Ovary (tissue), 9 donors: ENCODE results near the gene CD63. TPM values are rescaled to one million over a fixed set of nuclear protein-coding genes. Genes with fewer than 3 reads are reported as not detected.
A peak's percentile ranks its signal among the peaks of the same experiment; 100 is the strongest.

Experiments
- DNase-seq, 5 donors: peaks; one replicate each; pipeline ENCODE4 v3.0.0-alpha.2; 2019 to 2020
- H3K27ac ChIP-seq, 2 donors: fragments of 200-600 bp; one replicate each; pipeline versions ENCODE4 v1.5.1 to v1.8.0; 2019 to 2022
- H3K27me3 ChIP-seq: fragments of 200-600 bp; one replicate; pipeline ENCODE4 v1.8.0; 2022
- H3K36me3 ChIP-seq: fragments of 200-600 bp; sonication (generic); one replicate; pipeline ENCODE4 v1.5.1; 2019
- H3K4me1 ChIP-seq: one replicate; pipeline ENCODE4 v1.8.1; 2013; ENCODE audit warnings: mild to moderate bottlenecking, moderate library complexity; ENCODE audit not compliant: insufficient read depth
- H3K4me3 ChIP-seq: fragments of 200-600 bp; sonication (generic); one replicate; pipeline ENCODE4 v1.5.1; 2017
- H3K9me3 ChIP-seq, 2 donors: fragments of 200-600 bp in 1 of 2; sonication (generic) in 1 of 2; one replicate each; pipeline versions ENCODE4 v1.5.1 to v1.8.1; 2013 to 2019; ENCODE audit warnings: mild to moderate bottlenecking in 1 of 2, moderate library complexity in 1 of 2
- EP300 ChIP-seq: sonication (generic); formaldehyde crosslinking; IDR thresholded peaks from one replicate; pipeline ENCODE4 v1.6.1; 2017; ENCODE audit warnings: antibody characterized with exemption
- POLR2A ChIP-seq: fragments of 450-650 bp; IDR thresholded peaks from one replicate; pipeline ENCODE4 v1.6.1; 2017; ENCODE audit warnings: antibody characterized with exemption, mild to moderate bottlenecking, moderate library complexity
- WGBS, 3 donors: extraction: QIAGEN DNeasy Blood & Tissue Kit in 1 of 3; methylation state at CpG; one replicate each; pipeline versions ENCODE4 v1.1.5 to v1.1.7; 2013 to 2017; 5-methylcytosine and 5-hydroxymethylcytosine counted together
- intact Hi-C, 4 donors: fragments of 100-400 bp; cut with DNase I; formaldehyde crosslinking; loops; one replicate each; pipeline versions ENCODE4 v1.11.0 to v1.15.1; 2022 to 2023
- polyA plus RNA-seq, 2 donors: library from polyadenylated mRNA; stranded (reverse); fragments of 200-250 nt in 1 of 2; fragments of 350-450 nt in 1 of 2; fragmentation: Illumina TruSeq in 1 of 2; extraction: RNeasy Lipid Tissue Mini Kit (QIAGEN cat#74804) in 1 of 2; gene quantifications; one replicate each; pipeline ENCODE4 v1.2.3, GENCODE V29; 2013 to 2014
- total RNA-seq, 7 donors: library from RNA; depleted of rRNA in 2 of 7; stranded (reverse); fragments of >200 nt in 2 of 7; fragmentation: NEBNext Ultra II Directional in 3 of 7; extraction: Animal tissue kit (Norgen Biotek cat#: 25700) in 3 of 7; gene quantifications; one replicate each; pipeline versions ENCODE4 v1.1.0 to v1.2.4, GENCODE V29; 2016 to 2023
- TF ChIP-seq, protein P1 (sequence below), 3 donors: fragments of 450-650 bp in 2 of 3; fragments of 200-600 bp in 1 of 3; IDR thresholded peaks; one replicate each; pipeline versions ENCODE4 v1.5.1 to v1.8.0; 2016 to 2022; ENCODE audit warnings: antibody characterized with exemption in 3 of 3, mild to moderate bottlenecking in 1 of 3
- donor health status: DM: no; HTN: no; CAD: no; lungs with moderate emphysema.
- donor health status: DM: no; HTN: no; CAD: no.
- donor health status: Bipolar disorder and iron deficiency.
- donor health status: DM: yes; HTN: yes; CAD: no.
- donor health status: DM: no; HTN: no; CAD: no.
- donor health status: DM: yes; HTN: yes; CAD: no.

CD63 gene
- total and polyA plus RNA-seq, 9 donors = 406 to 1,943 (median 762) TPM

DNA sequence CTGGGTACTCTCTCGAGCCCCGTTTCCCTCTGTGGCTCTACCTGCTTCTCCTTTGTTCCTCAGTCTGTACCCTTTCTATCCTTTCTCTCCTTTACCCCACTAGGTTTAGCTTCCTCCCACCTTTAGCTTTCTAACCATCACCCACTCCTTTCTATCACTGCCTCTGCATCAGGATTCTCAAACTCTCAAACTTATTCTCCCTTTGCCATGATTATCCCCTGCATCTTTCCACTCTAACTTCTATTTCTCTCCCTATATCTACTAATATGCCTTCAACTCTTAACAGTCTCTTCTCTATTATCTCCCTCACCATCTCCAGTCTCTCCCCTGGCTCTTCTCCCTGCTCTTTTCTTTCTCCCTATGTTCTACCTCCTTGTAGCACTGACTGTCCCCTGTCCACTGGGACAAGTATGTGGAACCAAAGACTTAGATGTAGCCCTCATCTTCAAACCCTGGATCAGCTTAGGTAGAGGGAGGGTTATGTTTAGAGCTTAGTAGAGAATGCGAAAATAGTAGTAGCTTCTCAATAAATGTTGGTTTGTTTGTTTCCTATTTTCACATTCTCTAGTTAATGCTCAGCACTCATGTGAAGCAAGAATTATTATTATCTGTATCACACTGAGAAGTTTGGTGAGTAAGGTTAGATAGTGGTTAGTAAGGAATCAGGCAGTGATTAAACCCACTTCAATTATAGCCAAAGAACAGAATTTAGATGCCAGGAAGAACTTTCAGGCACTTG is 17.5 kb upstream of the CD63 start:
- H3K27me3 ChIP-seq = no peaks in the 10 kb centered on the region
- H3K4me3 ChIP-seq = no peak overlapping the region
- H3K27ac ChIP-seq = peak overlapping the region; percentile 3 to 57
- WGBS, 3 donors = 31 to 41% (median 35%) methylated on average over 3 of the region's 3 CpGs
- H3K4me1 ChIP-seq = peaks cover 12% of the 10 kb centered on the region
- no peaks in the 10 kb centered on the region for H3K36me3 ChIP-seq
- TF ChIP-seq EP300 = no peak
- no peak for TF ChIP-seq POLR2A
- TF ChIP-seq, protein P1, sequence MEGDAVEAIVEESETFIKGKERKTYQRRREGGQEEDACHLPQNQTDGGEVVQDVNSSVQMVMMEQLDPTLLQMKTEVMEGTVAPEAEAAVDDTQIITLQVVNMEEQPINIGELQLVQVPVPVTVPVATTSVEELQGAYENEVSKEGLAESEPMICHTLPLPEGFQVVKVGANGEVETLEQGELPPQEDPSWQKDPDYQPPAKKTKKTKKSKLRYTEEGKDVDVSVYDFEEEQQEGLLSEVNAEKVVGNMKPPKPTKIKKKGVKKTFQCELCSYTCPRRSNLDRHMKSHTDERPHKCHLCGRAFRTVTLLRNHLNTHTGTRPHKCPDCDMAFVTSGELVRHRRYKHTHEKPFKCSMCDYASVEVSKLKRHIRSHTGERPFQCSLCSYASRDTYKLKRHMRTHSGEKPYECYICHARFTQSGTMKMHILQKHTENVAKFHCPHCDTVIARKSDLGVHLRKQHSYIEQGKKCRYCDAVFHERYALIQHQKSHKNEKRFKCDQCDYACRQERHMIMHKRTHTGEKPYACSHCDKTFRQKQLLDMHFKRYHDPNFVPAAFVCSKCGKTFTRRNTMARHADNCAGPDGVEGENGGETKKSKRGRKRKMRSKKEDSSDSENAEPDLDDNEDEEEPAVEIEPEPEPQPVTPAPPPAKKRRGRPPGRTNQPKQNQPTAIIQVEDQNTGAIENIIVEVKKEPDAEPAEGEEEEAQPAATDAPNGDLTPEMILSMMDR (IDR thresholded peaks at IDR 0.05) = no peak
- DNase-seq = no peak
- intact Hi-C loops = loop anchor here in 3 of 4 donors (5.0 to 10.0 kb wide), 4 partner anchors 48 to 298 kb away; partner anchors contain the start of genes ORMDL2 (in 1 of the 3), RPS26 (in 1 of the 3) and SARNP (in 1 of the 3)
- H3K9me3 ChIP-seq = no peaks in the 10 kb centered on the region

DNA sequence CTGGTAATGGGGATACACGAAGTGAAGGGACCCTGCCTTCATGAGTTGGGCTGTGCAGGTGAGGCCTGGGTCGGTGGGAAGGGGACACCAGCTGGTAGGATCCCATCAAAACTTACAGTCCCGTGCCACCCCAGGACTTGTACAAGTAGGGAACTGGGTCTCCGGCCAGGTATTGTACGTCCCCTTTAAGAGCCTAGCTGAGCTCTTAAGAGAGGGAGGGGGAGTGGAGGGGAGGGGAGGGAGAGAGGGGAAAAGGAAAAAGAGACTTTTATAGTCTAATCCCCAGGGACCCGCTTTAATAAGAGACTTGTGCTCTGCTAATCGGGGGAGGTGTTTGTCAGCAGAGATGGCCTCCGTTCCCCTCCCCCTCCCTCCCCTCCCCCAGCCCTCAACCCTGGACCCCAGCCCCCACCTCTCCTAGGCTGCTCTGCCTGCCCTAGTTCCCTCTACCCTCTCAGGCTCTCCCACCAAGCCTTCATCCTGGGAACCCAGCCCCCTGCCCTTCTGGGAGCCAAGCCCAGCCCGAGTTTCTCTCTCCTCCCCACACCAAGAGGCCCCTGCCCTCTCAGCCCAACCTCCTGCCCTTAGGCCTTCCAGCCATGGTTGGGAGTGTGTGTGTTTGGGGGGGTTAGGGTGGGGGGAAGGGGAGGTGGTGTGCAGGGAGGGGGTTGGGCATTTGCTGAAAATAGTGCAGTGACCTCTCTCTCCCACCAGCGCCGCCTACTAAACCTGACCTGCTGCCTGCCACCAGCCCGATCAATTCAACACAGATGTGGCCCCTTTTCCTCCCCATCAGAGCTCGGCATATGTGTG is 16.8 kb upstream of the CD63 start:
- TF ChIP-seq POLR2A = no peak
- TF ChIP-seq, protein P1 (IDR thresholded peaks at IDR 0.05) = no peak
- no peak for TF ChIP-seq EP300
- Histone ChIP-seq H3K27me3 (no peaks in the 10 kb centered on the region), H3K36me3 (no peaks in the 10 kb centered on the region), H3K4me1 (peaks cover 12% of the 10 kb centered on the region), H3K9me3 (no peaks in the 10 kb centered on the region), H3K27ac (peak overlapping the region; percentile 3 to 57), H3K4me3 (no peak overlapping the region)
- peak; percentile 60 to 68 (median 64) for DNase-seq
- WGBS, 3 donors = 8 to 12% (median 11%) methylated on average over 13 of the region's 13 CpGs
- intact Hi-C loops = loop anchor here in 3 of 4 donors (5.0 to 10.0 kb wide), 4 partner anchors 49 to 299 kb away; partner anchors contain the start of genes ORMDL2 (in 1 of the 3), RPS26 (in 1 of the 3) and SARNP (in 1 of the 3)

- no peak for DNase-seq
- Histone ChIP-seq H3K4me1 (peaks cover 12% of the 10 kb centered on the region), H3K27ac (peak overlapping the region in 1 of 2 donors; percentile 69), H3K4me3 (peak overlapping the region; percentile 75), H3K9me3 (no peaks in the 10 kb centered on the region), H3K36me3 (no peaks in the 10 kb centered on the region), H3K27me3 (no peaks in the 10 kb centered on the region)
- WGBS, 3 donors = 8 to 12% (median 11%) methylated on average over 11 of the region's 11 CpGs
- intact Hi-C loops = loop anchor here (5.0 to 10.0 kb wide), 6 partner anchors 50 to 300 kb away; partner anchors contain the start of genes DGKA (in 1 of the 4), ORMDL2 (in 1 of the 4), RPS26 (in 1 of the 4) and SARNP (in 1 of the 4)
- no peak for TF ChIP-seq EP300
Measured at GRCh38 chr12:55744340-55745030, 15.7 kb upstream of the CD63 start.

- Histone ChIP-seq H3K36me3 (no peaks in the 10 kb centered on the region), H3K4me1 (peaks cover 12% of the 10 kb centered on the region), H3K27me3 (no peaks in the 10 kb centered on the region), H3K27ac (peak overlapping the region; percentile 58 to 69), H3K4me3 (peak overlapping the region; percentile 75), H3K9me3 (no peaks in the 10 kb centered on the region)
- TF ChIP-seq, protein P1 (IDR thresholded peaks at IDR 0.05) = no peak
- no peak for TF ChIP-seq EP300
- TF ChIP-seq POLR2A = no peak
- 0 to 1% (median 0%) methylated on average over 39 to 73 of the region's 73 CpGs for WGBS, 3 donors
- intact Hi-C loops = loop anchor here (5.0 to 10.0 kb wide), 5 partner anchors 51 to 301 kb away; partner anchors contain the start of genes DGKA (in 1 of the 4) and RPS26 (in 1 of the 4)
- peak; percentile 49 to 78 (median 65) for DNase-seq
Measured at GRCh38 chr12:55743406-55744339, 14.9 kb upstream of the CD63 start.
